Left lobe of liver (tissue), 2 donors: ENCODE measurements around the gene C10orf90. TPM values are rescaled to one million over a fixed set of nuclear protein-coding genes. Genes with fewer than 3 reads are reported as not detected.
"Not testable (repeated sequence)": the region's sequence is repeated elsewhere in the genome, so short reads cannot be mapped to it uniquely, and the experiment has no call there.

Source experiments
- ATAC-seq: fragments of 200-7000 bp; cut with Tn5 transposase; one replicate; pipeline ENCODE4 v1.9.1; 2020; ENCODE audit warnings: mild to moderate bottlenecking, moderate library complexity
- DNase-seq: peaks from one replicate; pipeline ENCODE4 v3.0.0-alpha.2; 2020; ENCODE audit warnings: low spot score
- total RNA-seq: library from RNA; stranded (reverse); gene quantifications from one replicate; pipeline ENCODE4 v1.2.1, GENCODE V29; 2021
- donor health status: DM: no; HTN: no; CAD: no; lungs with moderate emphysema.
- donor health status: DM: no; HTN: yes; CAD: no.

The C10orf90 gene
- total RNA-seq, 1 donor from 2014 or later = 0.18 TPM

- ATAC-seq = no peak
- DNase-seq = no peak
These were observed 267.5 kb downstream of the C10orf90 start for GRCh38 chr10:126402721-126403695.

GRCh38 chr10:126400641-126401040 is 269.9 kb downstream of the C10orf90 start:
- ATAC-seq (no peak), DNase-seq (no peak)

GRCh38 chr10:126398924-126399323 is 271.6 kb downstream of the C10orf90 start:
- ATAC-seq (no peak), DNase-seq (no peak)

- ATAC-seq = no peak
- DNase-seq = no peak
These were observed 272.1 kb downstream of the C10orf90 start for GRCh38 chr10:126398383-126398743.

- DNase-seq (no peak), ATAC-seq (no peak)
These were observed 272.7 kb downstream of the C10orf90 start for GRCh38 chr10:126397640-126398382.

GRCh38 chr10:126397156-126397555 is 273.3 kb downstream of the C10orf90 start:
- ATAC-seq = no peak
- DNase-seq = no peak

- no peak for ATAC-seq
- no peak for DNase-seq
These were observed 275.5 kb downstream of the C10orf90 start for GRCh38 chr10:126394948-126395347.

- DNase-seq (no peak), ATAC-seq (no peak)
These were observed 277.4 kb downstream of the C10orf90 start for GRCh38 chr10:126393076-126393475.

GRCh38 chr10:126392469-126392868 is 278.0 kb downstream of the C10orf90 start:
- DNase-seq (no peak), ATAC-seq (no peak)

- DNase-seq (no peak), ATAC-seq (no peak)
These were observed 278.4 kb downstream of the C10orf90 start for GRCh38 chr10:126392068-126392467.

GRCh38 chr10:126391192-126391885 is 279.2 kb downstream of the C10orf90 start:
- ATAC-seq (no peak), DNase-seq (no peak)

- ATAC-seq = no peak
- no peak for DNase-seq
These were observed 280.2 kb downstream of the C10orf90 start for GRCh38 chr10:126390324-126390723.

- DNase-seq (peak; percentile 46), ATAC-seq (peak; percentile 66)
These were observed 282.3 kb downstream of the C10orf90 start, which contains the start of gene ADAM12 for GRCh38 chr10:126387931-126388911. Gene ADAM12, minus strand, starts transcription at chr10:126388477. Its CDS starts 332 bp downstream, at chr10:126388145.

GRCh38 chr10:126387041-126387921 is 283.2 kb downstream of the C10orf90 start:
- ATAC-seq = peak; percentile 59
- no peak for DNase-seq

- no peak for ATAC-seq
- no peak for DNase-seq
These were observed 286.1 kb downstream of the C10orf90 start for GRCh38 chr10:126384269-126384873.

GRCh38 chr10:126380352-126381076 is 290.0 kb downstream of the C10orf90 start:
- DNase-seq (no peak), ATAC-seq (no peak)

- not testable (repeated sequence) for ATAC-seq, DNase-seq
These were observed 291.3 kb downstream of the C10orf90 start for GRCh38 chr10:126379166-126379565.

GRCh38 chr10:126376956-126377355 is 293.5 kb downstream of the C10orf90 start:
- no peak for ATAC-seq
- DNase-seq = no peak
